IPS-18c (cell line): ENCODE data around the gene CHKB.
"Not testable (repeated sequence)": the region's sequence is repeated elsewhere in the genome, so short reads cannot be mapped to it uniquely, and the experiment has no call there.

Experiments used
- H3K4me3 ChIP-seq: 2 replicates; pipeline ENCODE4 v1.7.0; 2013; ENCODE audit warnings: low read depth, mild to moderate bottlenecking, low read length, moderate library complexity; ENCODE audit not compliant: insufficient read depth
- H3K9me3 ChIP-seq: one replicate; pipeline ENCODE4 v1.6.1; 2013; ENCODE audit warnings: mild to moderate bottlenecking, low read length, moderate library complexity; ENCODE audit not compliant: control insufficient read depth, insufficient read depth

CHKB gene

DNA sequence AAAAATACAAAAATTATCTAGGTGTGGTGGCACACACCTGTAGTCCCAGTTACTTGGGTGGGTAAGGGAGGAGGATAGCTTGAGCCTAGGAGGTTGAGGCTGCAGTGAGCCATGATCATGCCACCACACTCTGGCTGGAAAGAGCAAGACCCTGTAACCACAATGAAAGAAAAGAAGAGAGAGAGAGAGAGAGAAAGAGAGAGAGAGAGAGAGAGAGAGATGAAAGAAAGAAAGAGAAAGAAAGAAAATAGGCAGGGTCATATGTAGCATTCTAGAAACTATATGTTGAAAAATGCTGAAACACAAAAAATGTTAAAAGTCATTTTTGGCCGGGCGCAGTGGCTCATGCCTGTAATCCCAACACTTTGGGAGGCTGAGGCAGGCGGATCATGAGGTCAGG is 31.6 kb upstream of the CHKB start:
- not testable (repeated sequence) for H3K4me3 ChIP-seq, H3K9me3 ChIP-seq

- H3K9me3 ChIP-seq, result no peaks in the 10 kb centered on the region
- no peak overlapping the region for H3K4me3 ChIP-seq
Observed at GRCh38 chr22:50613291-50613981, 30.8 kb upstream of the CHKB start.

GRCh38 chr22:50612528-50613221 is 30.0 kb upstream of the CHKB start:
- H3K9me3 ChIP-seq, result no peaks in the 10 kb centered on the region
- H3K4me3 ChIP-seq, result no peak overlapping the region

- Histone ChIP-seq H3K4me3 (no peak overlapping the region), H3K9me3 (no peaks in the 10 kb centered on the region)
Observed at GRCh38 chr22:50612168-50612527, 29.5 kb upstream of the CHKB start.

GRCh38 chr22:50611341-50612060 is 28.9 kb upstream of the CHKB start:
- Histone ChIP-seq H3K4me3 (no peak overlapping the region), H3K9me3 (no peaks in the 10 kb centered on the region)

- H3K9me3 ChIP-seq, result no peaks in the 10 kb centered on the region
- no peak overlapping the region for H3K4me3 ChIP-seq
Observed at GRCh38 chr22:50610581-50610980, 27.9 kb upstream of the CHKB start.

DNA sequence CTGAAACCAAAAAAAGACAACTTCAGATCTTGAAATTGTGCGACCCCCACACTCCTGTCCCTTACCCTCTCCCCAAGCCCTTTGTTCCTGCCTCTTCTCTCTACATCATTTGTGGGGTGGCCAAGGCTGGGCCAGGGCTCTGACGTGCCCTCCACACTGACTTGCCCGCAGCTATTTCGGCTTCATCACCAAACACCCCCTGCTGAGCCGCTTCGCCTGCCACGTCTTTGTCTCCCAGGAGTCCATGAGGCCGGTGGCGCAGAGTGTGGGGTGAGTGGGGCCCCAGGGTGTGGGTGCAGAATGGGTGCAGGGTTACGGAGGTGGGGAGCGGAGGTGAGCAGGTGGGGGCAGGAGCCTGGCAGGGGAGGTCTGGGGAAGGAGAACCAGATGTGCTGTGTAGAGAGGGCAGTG is 27.4 kb upstream of the CHKB start:
- Histone ChIP-seq H3K9me3 (no peaks in the 10 kb centered on the region), H3K4me3 (no peak overlapping the region)

DNA sequence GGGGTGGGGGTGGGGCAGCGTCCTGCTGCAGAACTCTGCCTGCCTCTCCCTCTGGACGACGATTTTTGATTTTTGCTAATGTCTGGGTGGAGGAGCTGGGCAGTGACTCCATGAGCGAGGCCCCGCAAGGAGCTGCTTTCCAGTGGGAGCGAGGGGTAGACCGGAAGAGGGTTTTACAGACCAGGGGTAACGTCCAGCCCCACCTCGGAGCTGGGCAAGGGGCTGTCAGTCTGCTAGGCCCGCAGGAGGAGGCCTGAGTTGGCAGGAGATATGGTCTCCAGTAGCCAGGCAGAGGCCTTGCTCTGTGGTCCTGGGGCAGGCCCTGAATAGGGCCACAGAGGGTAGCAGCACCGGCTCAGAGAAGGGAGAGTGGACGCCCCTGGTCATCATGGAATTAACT is 26.9 kb upstream of the CHKB start:
- no peaks in the 10 kb centered on the region for H3K9me3 ChIP-seq
- H3K4me3 ChIP-seq, result no peak overlapping the region

DNA sequence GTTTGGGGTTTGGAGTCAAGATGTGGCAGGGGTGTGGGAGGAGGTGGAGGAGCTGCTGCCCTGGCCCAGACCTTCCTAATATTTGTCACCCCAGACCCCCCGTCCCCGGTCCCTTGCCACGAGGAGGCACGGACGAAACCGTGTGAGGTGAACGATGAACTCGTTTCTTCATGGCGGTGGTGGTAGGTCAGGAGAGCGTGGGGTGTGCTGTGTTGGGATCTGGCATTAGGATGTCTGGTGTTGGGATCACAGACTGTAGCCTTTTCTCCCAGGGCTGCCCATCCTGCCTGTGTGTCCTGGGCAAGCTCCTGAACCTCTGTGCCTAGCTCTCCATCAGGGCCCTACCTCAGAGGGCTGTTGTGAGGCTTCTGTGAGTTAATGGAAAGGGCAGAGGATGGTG is 26.3 kb upstream of the CHKB start:
- Histone ChIP-seq H3K4me3 (no peak overlapping the region), H3K9me3 (no peaks in the 10 kb centered on the region)

GRCh38 chr22:50608058-50608840 is 25.6 kb upstream of the CHKB start:
- not testable (repeated sequence) for H3K4me3 ChIP-seq, H3K9me3 ChIP-seq

DNA sequence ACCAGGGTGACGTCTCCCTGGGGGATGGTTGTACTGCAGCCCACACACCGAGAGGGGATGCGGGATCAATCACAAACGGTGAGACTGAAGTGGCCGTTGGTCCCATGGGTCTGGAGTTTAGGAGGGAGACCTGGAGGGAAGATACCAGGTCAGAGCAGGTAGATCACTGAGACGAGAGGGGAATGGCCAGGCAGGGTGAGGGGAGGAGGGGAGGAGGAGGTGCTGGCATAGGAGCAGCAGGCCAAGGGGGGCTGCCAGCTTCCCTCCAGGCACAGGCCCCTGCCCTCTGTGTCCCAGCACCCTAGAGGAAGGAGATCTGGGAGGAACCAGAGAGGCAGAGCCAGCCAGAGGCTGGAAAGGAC is 25.0 kb upstream of the CHKB start:
- H3K4me3 ChIP-seq, result no peak overlapping the region
- no peaks in the 10 kb centered on the region for H3K9me3 ChIP-seq

DNA sequence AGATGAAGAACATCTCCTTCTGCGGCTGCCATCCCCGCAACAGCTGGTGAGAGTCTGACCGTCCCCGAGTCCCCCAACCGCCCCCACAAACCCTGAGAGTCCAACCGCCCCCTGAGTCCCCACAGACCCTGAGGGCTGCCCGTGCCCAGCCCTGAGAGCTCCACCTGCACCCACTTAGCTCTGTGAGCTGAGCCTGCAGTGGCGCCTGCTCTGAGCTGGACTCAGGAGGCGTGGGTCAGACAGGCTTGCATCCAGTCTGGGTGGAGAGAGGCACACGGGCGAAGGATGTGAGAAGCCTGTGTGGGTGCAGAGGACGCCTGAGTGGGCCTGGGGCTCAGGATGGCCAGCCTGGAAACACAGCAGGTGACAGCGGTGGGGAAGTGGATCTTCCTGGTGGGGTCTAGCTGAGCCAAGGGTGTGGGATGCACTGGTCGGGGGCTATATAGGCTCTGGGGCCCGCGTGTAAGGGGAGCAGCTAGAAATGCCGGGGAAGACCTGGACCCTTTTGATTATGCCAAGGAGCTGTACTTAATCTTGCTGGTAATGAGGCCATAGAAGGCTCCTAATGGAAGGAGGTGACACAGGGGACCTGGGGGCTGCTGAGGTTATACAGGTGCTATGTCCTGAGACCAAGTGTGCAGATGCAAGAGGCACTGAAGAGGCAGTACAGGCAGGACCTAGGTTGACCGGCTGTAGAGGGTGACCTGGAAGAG is 24.5 kb upstream of the CHKB start:
- no peaks in the 10 kb centered on the region for H3K9me3 ChIP-seq
- H3K4me3 ChIP-seq, result no peak overlapping the region

DNA sequence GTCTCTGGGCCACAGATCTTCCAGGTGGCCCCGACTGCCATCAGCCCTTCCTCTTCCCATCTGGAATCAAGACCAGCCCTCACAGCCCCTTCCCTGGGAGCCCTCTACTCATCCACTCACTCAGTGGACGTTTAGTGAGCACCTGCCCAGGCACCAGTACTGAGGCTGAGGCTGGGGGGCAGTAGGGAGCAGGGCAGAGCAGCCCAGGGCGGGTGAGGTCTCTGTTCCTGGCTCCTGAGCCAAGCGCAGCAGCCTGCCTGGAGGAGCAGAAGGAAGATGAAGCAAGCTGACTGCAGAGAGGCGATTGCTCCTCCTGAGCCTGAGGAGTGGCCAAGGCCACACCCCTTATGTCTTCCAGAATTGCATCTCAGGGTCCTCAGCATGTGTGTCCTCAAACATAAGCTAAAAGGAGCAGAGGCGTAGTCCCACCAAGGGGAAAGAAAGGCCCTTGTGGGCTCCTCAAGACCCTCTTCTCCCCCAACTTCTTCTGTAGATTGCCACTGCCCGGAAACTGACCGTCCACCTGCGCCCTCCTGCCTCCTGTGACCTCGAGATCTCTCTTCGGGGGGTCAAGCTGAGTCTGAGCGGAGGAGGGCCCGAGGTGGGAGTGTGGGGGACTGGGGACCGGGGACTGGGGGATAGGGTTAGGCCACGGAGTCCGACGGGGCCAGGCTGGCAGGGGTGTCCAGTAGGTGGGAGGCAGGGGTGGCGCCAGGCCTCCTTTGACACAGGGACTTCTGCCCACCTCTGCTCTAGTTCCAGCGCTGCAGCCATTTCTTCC is 23.7 kb upstream of the CHKB start:
- no peaks in the 10 kb centered on the region for H3K9me3 ChIP-seq
- no peak overlapping the region for H3K4me3 ChIP-seq

- no peak overlapping the region for H3K4me3 ChIP-seq
Observed at GRCh38 chr22:50605613-50606074, 23.0 kb upstream of the CHKB start.

GRCh38 chr22:50605002-50605612 is 22.5 kb upstream of the CHKB start:
- Histone ChIP-seq H3K9me3 (no peaks in the 10 kb centered on the region), H3K4me3 (no peak overlapping the region)

More at GRCh38 chr22:50605613-50606074, 23.0 kb upstream of the CHKB start:
- H3K9me3 ChIP-seq, result no peaks in the 10 kb centered on the region
